Muscle of leg (tissue), 11 donors: ENCODE results near the gene CCNL2. TPM values are rescaled to one million over a fixed set of nuclear protein-coding genes. Genes with fewer than 3 reads are reported as not detected.
A peak's percentile ranks its signal among the peaks of the same experiment; 100 is the strongest.
"Not testable (repeated sequence)": the region's sequence is repeated elsewhere in the genome, so short reads cannot be mapped to it uniquely, and the experiment has no call there.

Experiments used
- DNase-seq: peaks from one replicate; pipeline ENCODE4 v3.0.0; 2013
- H3K27ac ChIP-seq: one replicate; pipeline ENCODE4 v1.5.1; 2013; ENCODE audit warnings: mild to moderate bottlenecking, low read length, control low read depth
- H3K27me3 ChIP-seq: one replicate; pipeline ENCODE4 v1.6.1; 2013; ENCODE audit warnings: low read length; ENCODE audit not compliant: control insufficient read depth, insufficient read depth
- H3K36me3 ChIP-seq: one replicate; pipeline ENCODE4 v1.6.1; 2013; ENCODE audit warnings: low read length; ENCODE audit not compliant: control insufficient read depth, insufficient read depth
- H3K4me1 ChIP-seq: one replicate; pipeline ENCODE4 v1.6.1; 2013; ENCODE audit warnings: low read length; ENCODE audit not compliant: control insufficient read depth, insufficient read depth
- H3K4me3 ChIP-seq: one replicate; pipeline ENCODE4 v1.5.1; 2013; ENCODE audit warnings: low read length, control low read depth
- H3K9me3 ChIP-seq: replicated peaks from 2 replicates; pipeline ENCODE4 v1.6.1; 2013; ENCODE audit warnings: low read depth, low read length; ENCODE audit not compliant: control insufficient read depth
- WGBS: methylation state at CpG from one replicate; pipeline ENCODE4 v1.1.5; 2013; ENCODE audit warnings: missing lambda C conversion rate; ENCODE audit not compliant: insufficient coverage; 5-methylcytosine and 5-hydroxymethylcytosine counted together
- polyA plus RNA-seq, 8 donors: library from polyadenylated mRNA; unstranded; fragments of 120-200 nt; gene quantifications; one replicate each; pipeline versions ENCODE4 v1.2.1 to v1.2.3, GENCODE V29; 2013; ENCODE audit warnings: inconsistent platforms in 1 of 8, low replicate concordance in 1 of 8; ENCODE audit not compliant: insufficient read length in 8 of 8, insufficient read depth in 1 of 8
- total RNA-seq: library from RNA; stranded (reverse); fragments of 120-200 nt; gene quantifications from one replicate; pipeline ENCODE4 v1.2.4, GENCODE V29; 2013

Gene CCNL2
- total and polyA plus RNA-seq, 9 donors: 101 to 205 (median 150) TPM

GRCh38 chr1:1410238-1410637 is 11.1 kb upstream of the CCNL2 start:
- DNase-seq, H3K4me3 ChIP-seq, H3K27ac ChIP-seq, H3K9me3 ChIP-seq, H3K27me3 ChIP-seq: not testable (repeated sequence)
- peaks cover 20% of the 10 kb centered on the region for H3K4me1 ChIP-seq
- WGBS: 60% methylated on average over 1 of the region's 8 CpGs
- peaks cover 23% of the 10 kb centered on the region for H3K36me3 ChIP-seq

GRCh38 chr1:1407636-1408318 is 8.6 kb upstream of the CCNL2 start:
- Histone ChIP-seq H3K27me3 (no peaks in the 10 kb centered on the region), H3K4me3 (peak overlapping the region; percentile 88), H3K36me3 (peaks cover 32% of the 10 kb centered on the region), H3K4me1 (peaks cover 21% of the 10 kb centered on the region), H3K27ac (peak overlapping the region; percentile 18), H3K9me3 (no peaks in the 10 kb centered on the region)
- WGBS: 9% methylated on average over 28 of the region's 41 CpGs
- no peak for DNase-seq

- peaks cover 38% of the 10 kb centered on the region for H3K36me3 ChIP-seq
- peak; percentile 97 for DNase-seq
- WGBS: under 1% methylated on average over 97 of the region's 98 CpGs
- peak within 1 kb of the TSS; percentile 37 for H3K27ac ChIP-seq
- H3K27me3 ChIP-seq: no peaks in the 10 kb centered on the region
- no peaks in the 10 kb centered on the region for H3K9me3 ChIP-seq
- peaks cover 21% of the 10 kb centered on the region for H3K4me1 ChIP-seq
- H3K4me3 ChIP-seq: peak within 1 kb of the TSS; percentile 88
These were observed 7.9 kb upstream of the CCNL2 start, which contains the start of gene MRPL20 for GRCh38 chr1:1406821-1407635. MRPL20 (minus strand) TSS chr1:1407293; CDS start chr1:1407217, 76 bp downstream.

GRCh38 chr1:1406101-1406820 is 7.1 kb upstream of the CCNL2 start:
- Histone ChIP-seq H3K27me3 (no peaks in the 10 kb centered on the region), H3K9me3 (no peaks in the 10 kb centered on the region), H3K4me1 (peaks cover 21% of the 10 kb centered on the region), H3K27ac (peak overlapping the region; percentile 3), H3K4me3 (peak overlapping the region; percentile 88), H3K36me3 (peaks cover 45% of the 10 kb centered on the region)
- DNase-seq: no peak
- 46% methylated on average over 39 of the region's 43 CpGs for WGBS

GRCh38 chr1:1403653-1404052 is 4.5 kb upstream of the CCNL2 start:
- H3K9me3 ChIP-seq: no peaks in the 10 kb centered on the region
- 78% methylated on average over 6 of the region's 7 CpGs for WGBS
- no peak for DNase-seq
- no peak overlapping the region for H3K4me3 ChIP-seq
- no peak overlapping the region for H3K27ac ChIP-seq
- peaks cover 32% of the 10 kb centered on the region for H3K4me1 ChIP-seq
- peaks cover 48% of the 10 kb centered on the region for H3K36me3 ChIP-seq
- H3K27me3 ChIP-seq: no peaks in the 10 kb centered on the region

- H3K4me1 ChIP-seq: peaks cover 33% of the 10 kb centered on the region
These were observed 3.8 kb upstream of the CCNL2 start for GRCh38 chr1:1402901-1403392.

GRCh38 chr1:1402072-1402900 is 3.2 kb upstream of the CCNL2 start:
- Histone ChIP-seq H3K4me1 (peaks cover 36% of the 10 kb centered on the region), H3K27me3 (no peaks in the 10 kb centered on the region), H3K4me3 (no peak overlapping the region), H3K27ac (no peak overlapping the region), H3K9me3 (no peaks in the 10 kb centered on the region), H3K36me3 (peaks cover 57% of the 10 kb centered on the region)
- no peak for DNase-seq
- 69% methylated on average over 18 of the region's 20 CpGs for WGBS

More at GRCh38 chr1:1402901-1403392, 3.8 kb upstream of the CCNL2 start:
- H3K9me3 ChIP-seq, H3K4me3 ChIP-seq, DNase-seq, H3K27ac ChIP-seq, H3K27me3 ChIP-seq: not testable (repeated sequence)
- peaks cover 51% of the 10 kb centered on the region for H3K36me3 ChIP-seq
- WGBS: 77% methylated on average over 5 of the region's 9 CpGs

GRCh38 chr1:1401457-1402010 is 2.4 kb upstream of the CCNL2 start:
- H3K9me3 ChIP-seq: no peaks in the 10 kb centered on the region
- no peaks in the 10 kb centered on the region for H3K27me3 ChIP-seq
- DNase-seq: no peak
- 76% methylated on average over 4 of the region's 7 CpGs for WGBS
- H3K4me3 ChIP-seq: no peak overlapping the region
- H3K4me1 ChIP-seq: peaks cover 36% of the 10 kb centered on the region
- no peak overlapping the region for H3K27ac ChIP-seq
- H3K36me3 ChIP-seq: peaks cover 62% of the 10 kb centered on the region
